ENCODE data around the gene PI4K2B. TPM values are rescaled to one million over a fixed set of nuclear protein-coding genes. Genes with fewer than 3 reads are reported as not detected.
"Not testable (repeated sequence)": the region's sequence is repeated elsewhere in the genome, so short reads cannot be mapped to it uniquely, and the experiment has no call there.

The PI4K2B gene
- total and polyA plus RNA-seq, 2 experiments from 2014 or later: 3.3 to 6.5 TPM

DNA sequence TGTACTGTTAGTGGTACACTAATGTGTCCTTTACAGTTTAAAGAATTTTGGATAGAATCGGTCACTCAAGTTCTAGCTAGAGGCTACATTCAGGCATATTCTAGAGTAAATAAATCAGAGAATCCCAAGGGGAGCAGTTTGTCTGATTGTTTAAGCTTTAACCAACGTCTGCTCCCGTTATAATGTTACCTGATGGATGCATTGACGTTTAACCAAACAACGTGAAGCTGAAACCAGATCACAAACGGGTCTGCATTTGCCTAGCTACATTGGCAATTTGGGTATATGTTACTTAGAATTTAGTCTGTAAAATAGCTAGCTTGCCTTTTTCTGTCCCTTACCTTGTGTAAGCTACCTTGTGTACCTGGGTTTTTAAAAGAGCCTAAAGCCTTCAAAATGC lies 1.6 kb downstream of the PI4K2B start:
- no peaks in the 10 kb centered on the region for H3K27me3 ChIP-seq
- no peak overlapping the region for H3K27ac ChIP-seq
- peaks cover 9% of the 10 kb centered on the region for H3K4me1 ChIP-seq (ENCODE audit: low read depth)
- no peaks in the 10 kb centered on the region for H3K36me3 ChIP-seq
- DNase-seq (ENCODE audit: low read depth in 1 of 2, low spot score in 1 of 2): no peak
- TF ChIP-seq, protein P1, sequence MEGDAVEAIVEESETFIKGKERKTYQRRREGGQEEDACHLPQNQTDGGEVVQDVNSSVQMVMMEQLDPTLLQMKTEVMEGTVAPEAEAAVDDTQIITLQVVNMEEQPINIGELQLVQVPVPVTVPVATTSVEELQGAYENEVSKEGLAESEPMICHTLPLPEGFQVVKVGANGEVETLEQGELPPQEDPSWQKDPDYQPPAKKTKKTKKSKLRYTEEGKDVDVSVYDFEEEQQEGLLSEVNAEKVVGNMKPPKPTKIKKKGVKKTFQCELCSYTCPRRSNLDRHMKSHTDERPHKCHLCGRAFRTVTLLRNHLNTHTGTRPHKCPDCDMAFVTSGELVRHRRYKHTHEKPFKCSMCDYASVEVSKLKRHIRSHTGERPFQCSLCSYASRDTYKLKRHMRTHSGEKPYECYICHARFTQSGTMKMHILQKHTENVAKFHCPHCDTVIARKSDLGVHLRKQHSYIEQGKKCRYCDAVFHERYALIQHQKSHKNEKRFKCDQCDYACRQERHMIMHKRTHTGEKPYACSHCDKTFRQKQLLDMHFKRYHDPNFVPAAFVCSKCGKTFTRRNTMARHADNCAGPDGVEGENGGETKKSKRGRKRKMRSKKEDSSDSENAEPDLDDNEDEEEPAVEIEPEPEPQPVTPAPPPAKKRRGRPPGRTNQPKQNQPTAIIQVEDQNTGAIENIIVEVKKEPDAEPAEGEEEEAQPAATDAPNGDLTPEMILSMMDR (IDR thresholded peaks at IDR 0.05; ENCODE audit: low read depth, low read length): no peak
- peak overlapping the region; percentile 56 for H3K4me3 ChIP-seq
- H3K9me3 ChIP-seq (ENCODE audit: low read depth): no peaks in the 10 kb centered on the region

DNA sequence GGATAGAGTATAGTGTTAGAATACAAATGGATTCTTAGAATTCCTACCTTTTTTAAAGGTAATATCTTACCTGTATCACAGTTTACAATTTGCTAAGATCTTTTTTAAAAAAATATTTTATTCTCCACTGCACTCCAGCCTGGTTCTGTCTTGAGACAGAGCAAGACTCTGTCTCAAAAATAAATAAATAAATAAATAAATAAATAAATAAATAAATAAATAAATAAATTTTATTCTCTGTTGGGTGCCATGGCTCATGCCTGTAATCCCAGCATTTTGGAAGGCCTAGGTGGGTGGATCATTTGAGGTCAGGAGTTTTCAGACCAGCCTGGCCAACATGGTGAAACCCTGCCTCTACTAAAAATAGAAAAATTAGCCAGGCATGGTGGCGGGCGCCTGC lies 2.2 kb downstream of the PI4K2B start:
- not testable (repeated sequence) for H3K36me3 ChIP-seq; H3K9me3 ChIP-seq (ENCODE audit: low read depth); DNase-seq (ENCODE audit: low read depth in 1 of 2, low spot score in 1 of 2); H3K27me3 ChIP-seq; H3K4me1 ChIP-seq (ENCODE audit: low read depth); H3K4me3 ChIP-seq; H3K27ac ChIP-seq

DNA sequence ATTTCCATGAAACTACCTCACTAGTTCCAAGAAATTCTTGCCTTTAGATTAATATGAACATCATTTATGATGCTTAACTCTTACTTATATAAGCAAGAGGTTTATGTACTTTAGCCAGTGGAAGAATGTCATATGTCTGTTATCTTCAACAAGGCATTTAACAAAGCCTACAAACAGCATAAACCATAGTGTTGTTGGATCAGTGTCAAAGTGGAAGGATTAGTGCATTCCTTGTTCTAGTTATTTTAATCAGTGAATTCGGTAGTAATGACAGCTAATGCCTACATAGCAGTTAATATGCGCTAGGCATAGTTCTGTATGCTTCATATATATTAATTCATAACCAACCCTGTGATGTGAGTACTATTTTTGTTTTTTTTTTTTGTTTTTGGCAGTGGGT lies 3.1 kb downstream of the PI4K2B start:
- no peaks in the 10 kb centered on the region for H3K9me3 ChIP-seq (ENCODE audit: low read depth)
- TF ChIP-seq, protein P1 (IDR thresholded peaks at IDR 0.05; ENCODE audit: low read depth, low read length): no peak
- H3K4me1 ChIP-seq (ENCODE audit: low read depth): peaks cover 9% of the 10 kb centered on the region
- H3K4me3 ChIP-seq: no peak overlapping the region
- H3K36me3 ChIP-seq: no peaks in the 10 kb centered on the region
- DNase-seq (ENCODE audit: low read depth in 1 of 2, low spot score in 1 of 2): peak in 1 of 2 donors; percentile 2
- no peak overlapping the region for H3K27ac ChIP-seq
- no peaks in the 10 kb centered on the region for H3K27me3 ChIP-seq

DNA sequence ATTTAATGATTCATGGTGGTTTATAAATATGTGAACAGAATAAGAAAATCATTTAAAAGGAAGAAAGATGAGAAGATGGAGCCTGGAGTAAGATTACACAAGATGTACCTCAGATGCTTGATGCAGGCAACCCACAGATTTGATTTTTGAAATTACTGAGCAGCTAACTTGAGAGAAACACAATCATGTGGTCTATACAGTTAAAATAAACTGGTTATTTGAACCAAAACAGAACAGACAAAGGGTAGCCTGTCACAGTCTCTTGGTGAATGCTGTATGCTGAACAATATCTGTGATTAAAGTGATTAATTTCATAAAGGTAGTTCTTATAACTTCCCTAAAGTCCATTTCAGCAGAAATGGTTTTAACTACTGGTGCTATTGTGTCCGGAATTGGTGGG lies 4.2 kb downstream of the PI4K2B start:
- no peak for DNase-seq (ENCODE audit: low read depth in 1 of 2, low spot score in 1 of 2)
- Histone ChIP-seq H3K27ac (no peak overlapping the region), H3K36me3 (no peaks in the 10 kb centered on the region), H3K27me3 (no peaks in the 10 kb centered on the region), H3K4me3 (no peak overlapping the region), H3K9me3 (ENCODE audit: low read depth) (no peaks in the 10 kb centered on the region), H3K4me1 (ENCODE audit: low read depth) (peaks cover 9% of the 10 kb centered on the region)
- TF ChIP-seq, protein P1 (IDR thresholded peaks at IDR 0.05; ENCODE audit: low read depth, low read length): no peak

DNA sequence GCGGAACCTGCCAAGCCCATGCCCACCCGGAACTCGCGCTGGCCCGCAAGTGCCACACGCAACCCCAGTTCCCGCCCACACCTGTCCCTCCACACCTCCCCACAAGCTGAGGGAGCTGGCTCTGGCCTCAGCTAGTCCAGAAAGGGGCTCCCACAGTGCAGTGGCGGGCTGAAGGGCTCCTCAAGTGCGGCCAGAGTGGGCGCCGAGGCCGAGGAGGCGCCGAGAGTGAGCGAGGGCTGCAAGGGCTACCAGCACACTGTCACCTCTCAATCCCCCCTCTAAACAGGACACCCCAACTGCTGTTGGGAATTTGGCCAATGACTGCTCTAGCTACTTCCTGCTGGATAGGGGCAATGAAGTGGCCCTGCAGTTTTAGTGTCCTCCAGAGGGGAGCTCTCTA lies 5.7 kb downstream of the PI4K2B start:
- not testable (repeated sequence) for DNase-seq (ENCODE audit: low read depth in 1 of 2, low spot score in 1 of 2); H3K4me1 ChIP-seq (ENCODE audit: low read depth); H3K4me3 ChIP-seq; H3K9me3 ChIP-seq (ENCODE audit: low read depth); H3K27ac ChIP-seq; H3K36me3 ChIP-seq; H3K27me3 ChIP-seq

DNA sequence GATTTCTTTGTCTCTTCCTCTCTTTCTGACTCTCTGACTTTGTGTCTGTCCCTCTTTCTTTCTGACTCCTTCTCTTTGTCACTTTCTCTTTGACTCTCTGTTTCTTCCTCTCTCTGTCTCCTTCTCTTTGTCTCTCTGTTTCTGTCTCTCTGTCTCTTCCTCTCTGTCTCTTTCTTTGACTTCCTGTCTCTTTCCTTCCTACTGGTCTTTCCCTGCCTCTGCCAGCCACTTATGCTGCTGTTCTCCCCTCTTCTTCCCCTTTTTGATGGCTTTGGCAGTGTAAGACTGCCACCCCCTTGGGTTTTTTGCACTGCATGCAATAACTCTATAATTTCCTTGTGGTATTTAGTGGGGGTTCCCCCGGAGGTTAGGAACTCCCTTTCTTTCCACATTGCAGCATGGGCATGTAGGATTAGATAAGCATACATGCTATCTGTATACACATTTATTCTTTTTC lies 6.9 kb downstream of the PI4K2B start:
- not testable (repeated sequence) for H3K4me3 ChIP-seq; DNase-seq (ENCODE audit: low read depth in 1 of 2, low spot score in 1 of 2); H3K9me3 ChIP-seq (ENCODE audit: low read depth); H3K27ac ChIP-seq; H3K36me3 ChIP-seq; H3K4me1 ChIP-seq (ENCODE audit: low read depth); H3K27me3 ChIP-seq

DNA sequence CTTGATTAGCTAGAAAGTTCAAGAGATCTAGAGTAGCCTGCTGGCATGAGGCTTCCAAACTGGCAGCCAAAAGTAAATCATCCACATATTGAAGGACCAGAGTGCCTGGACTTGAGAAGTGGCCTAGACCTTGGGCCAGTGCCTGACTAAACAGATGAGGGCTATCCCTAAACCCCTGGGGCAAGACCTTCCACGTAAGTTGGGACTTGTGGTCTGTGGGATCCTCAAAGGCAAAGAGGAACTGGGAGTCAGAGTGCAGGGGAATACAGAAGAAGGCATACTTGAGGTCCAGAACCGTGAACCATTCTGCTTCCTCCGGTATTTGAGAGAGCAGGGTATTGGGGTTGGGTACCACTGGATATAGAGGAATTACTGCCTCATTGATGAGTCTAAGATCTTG lies 8.4 kb downstream of the PI4K2B start:
- not testable (repeated sequence) for H3K27me3 ChIP-seq, H3K36me3 ChIP-seq

DNA sequence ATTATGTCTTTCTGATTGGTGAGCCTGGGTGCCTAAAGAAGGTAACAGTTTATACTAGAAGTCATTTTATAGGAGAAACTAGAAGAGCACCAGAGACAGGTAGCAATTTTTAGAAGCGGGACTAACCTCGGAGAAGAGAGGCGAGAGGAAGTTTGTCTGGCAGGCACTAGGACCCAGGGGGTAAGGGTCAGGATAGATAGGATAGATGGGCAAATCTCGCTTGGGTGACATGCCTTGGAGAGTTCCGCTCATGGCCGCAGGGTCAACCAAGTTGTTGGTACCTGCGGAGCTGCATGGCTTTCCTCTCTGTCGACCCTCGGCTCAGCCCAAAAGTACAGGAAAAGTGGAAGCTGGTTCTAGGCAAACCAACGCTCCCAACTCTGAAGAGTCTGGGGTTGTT lies 11.3 kb downstream of the PI4K2B start:
- Histone ChIP-seq H3K27ac (no peak overlapping the region), H3K9me3 (ENCODE audit: low read depth) (no peaks in the 10 kb centered on the region), H3K4me3 (no peak overlapping the region), H3K4me1 (ENCODE audit: low read depth) (no peaks in the 10 kb centered on the region), H3K36me3 (no peaks in the 10 kb centered on the region), H3K27me3 (no peaks in the 10 kb centered on the region)
- TF ChIP-seq, protein P1 (IDR thresholded peaks at IDR 0.05; ENCODE audit: low read depth, low read length): no peak
- no peak for DNase-seq (ENCODE audit: low read depth in 1 of 2, low spot score in 1 of 2)

More for the DNA sequence above, 8.4 kb downstream of the PI4K2B start:
- H3K27ac ChIP-seq; H3K9me3 ChIP-seq (ENCODE audit: low read depth); H3K4me3 ChIP-seq; DNase-seq (ENCODE audit: low read depth in 1 of 2, low spot score in 1 of 2); H3K4me1 ChIP-seq (ENCODE audit: low read depth): not testable (repeated sequence)
